Astrocyte of the hippocampus (primary cell): Measurements from ENCODE around the gene ADCK2.
"Not testable (repeated sequence)": the region's sequence is repeated elsewhere in the genome, so short reads cannot be mapped to it uniquely, and the experiment has no call there.

Source experiments
- DNase-seq: peaks from one replicate; pipeline ENCODE4 v3.0.0; 2011; ENCODE audit warnings: low read depth, low spot score

The ADCK2 gene, protein sequence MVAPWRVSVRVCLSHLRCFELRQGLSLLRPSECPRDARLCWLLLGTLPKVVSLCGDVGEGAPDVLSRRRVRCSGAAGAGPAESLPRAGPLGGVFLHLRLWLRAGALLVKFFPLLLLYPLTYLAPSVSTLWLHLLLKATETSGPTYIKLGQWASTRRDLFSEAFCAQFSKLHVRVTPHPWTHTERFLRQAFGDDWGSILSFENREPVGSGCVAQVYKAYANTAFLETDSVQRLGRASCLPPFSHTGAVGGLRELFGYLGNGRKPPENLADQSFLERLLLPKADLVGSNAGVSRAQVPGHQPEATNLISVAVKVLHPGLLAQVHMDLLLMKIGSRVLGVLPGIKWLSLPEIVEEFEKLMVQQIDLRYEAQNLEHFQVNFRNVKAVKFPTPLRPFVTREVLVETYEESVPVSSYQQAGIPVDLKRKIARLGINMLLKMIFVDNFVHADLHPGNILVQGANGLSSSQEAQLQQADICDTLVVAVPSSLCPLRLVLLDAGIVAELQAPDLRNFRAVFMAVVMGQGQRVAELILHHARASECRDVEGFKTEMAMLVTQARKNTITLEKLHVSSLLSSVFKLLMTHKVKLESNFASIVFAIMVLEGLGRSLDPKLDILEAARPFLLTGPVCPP

DNA sequence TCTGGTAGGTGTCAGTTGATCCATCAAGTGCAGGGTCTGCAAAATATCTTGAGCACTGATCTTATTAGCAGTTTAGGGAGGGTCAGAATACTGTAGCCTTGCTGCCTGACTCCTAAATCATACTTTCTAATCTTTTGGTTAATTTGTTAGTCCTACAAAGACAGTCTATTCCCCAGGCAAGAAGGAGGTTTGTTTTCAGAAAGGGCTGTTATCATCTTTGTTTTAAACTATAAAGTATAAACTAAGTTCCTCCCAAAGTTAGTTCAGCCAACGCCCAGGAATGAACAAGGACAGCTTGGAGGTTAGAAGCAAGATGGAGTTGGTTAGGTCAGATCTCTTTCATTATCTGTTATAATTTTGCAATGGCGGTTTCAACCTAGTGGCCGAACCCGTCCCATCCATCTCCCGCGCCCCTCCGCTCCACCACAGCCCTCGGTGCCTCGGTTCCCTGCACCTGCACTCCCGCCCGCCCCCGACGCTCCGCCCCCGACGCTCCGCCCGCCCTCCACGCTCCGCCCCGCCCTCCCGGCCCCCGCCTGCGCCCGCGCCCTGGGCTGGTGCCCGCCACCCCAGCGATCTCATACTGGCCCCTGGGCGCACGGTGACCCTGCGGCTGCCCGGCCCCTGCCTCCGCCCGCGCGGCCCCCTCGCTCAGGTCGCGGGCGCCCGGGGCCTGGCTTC, at the start of gene ADCK2:
Gene ADCK2, plus strand, starts transcription at position 564 of the 681 bp plus-strand sequence. CDS start 386 bp downstream, outside the sequence.
- no peak for DNase-seq

DNA sequence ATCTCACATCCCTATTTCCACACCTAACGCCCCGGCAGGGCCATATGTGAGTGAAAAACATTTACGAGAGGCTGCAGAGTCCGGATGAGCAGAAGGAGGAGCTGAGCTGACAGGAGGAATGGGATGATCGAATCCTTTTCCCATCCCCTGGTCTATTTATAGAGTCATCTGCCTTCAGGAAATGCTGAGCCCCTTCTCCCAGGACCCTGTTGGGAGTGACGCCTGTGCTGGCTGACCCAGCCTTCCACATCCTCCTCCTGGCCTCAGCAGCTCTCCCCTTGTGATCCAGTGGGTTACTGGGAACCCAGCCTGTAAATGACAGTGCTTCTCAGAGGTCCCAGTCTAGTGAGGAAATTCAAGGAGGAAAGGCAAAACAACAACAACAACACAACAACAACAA, 48.8 kb upstream of the ADCK2 start:
- no peak for DNase-seq

DNA sequence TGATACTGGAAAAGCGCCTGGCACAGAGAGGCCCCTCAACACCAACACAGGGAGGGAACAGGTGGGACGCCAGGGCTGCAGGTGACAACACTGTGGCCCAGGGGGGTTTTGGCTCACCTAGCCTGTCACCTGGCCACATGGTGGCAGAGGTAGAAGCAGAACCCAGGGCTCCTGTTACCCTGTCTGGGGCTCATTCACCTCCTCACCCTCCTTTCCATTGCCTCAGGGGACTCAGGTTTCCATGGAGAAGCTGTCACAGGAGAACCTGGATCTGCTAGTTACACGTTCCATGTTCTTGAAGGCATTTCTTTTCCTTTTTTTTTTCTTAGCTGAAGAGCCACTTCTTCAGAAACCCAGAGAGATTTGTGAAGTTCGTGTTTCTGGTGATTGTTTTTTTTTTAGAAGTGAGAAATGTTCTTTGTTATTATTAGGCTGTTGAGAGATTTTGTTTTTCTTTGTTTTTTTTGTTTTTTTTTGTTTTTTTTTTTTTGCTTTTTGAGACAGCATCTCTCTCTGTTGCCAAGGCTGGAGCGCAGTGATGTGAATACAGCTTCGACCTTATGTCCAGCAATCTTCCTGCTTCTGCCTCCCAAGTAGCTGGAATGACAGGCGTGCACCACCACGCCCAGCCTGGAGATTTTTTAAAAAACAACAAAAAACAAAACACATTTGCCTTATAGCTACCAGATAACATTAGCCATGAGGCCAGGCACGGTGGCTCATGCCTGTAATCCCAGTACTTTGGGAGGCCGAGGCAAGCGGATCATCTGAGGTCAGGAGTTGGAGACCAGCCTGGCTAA, 48.2 kb upstream of the ADCK2 start:
- no peak for DNase-seq

DNA sequence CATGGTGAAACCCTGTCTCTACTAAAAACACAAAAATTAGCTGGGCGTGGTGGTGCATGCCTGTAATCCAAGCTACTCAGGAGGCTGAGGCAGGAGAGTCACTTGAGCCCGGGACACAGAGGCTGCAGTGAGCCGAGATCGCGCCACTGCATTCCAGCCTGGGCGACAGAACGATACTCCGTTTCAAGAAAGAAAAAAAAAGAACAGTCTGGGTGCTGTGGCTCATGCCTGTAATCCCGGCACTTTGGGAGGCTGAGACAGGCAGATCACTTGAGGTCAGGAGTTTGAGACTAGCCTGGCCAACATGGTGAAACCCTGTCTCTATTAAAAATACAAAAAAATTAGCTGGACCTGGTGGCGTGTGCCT, 47.6 kb upstream of the ADCK2 start:
- not testable (repeated sequence) for DNase-seq

DNA sequence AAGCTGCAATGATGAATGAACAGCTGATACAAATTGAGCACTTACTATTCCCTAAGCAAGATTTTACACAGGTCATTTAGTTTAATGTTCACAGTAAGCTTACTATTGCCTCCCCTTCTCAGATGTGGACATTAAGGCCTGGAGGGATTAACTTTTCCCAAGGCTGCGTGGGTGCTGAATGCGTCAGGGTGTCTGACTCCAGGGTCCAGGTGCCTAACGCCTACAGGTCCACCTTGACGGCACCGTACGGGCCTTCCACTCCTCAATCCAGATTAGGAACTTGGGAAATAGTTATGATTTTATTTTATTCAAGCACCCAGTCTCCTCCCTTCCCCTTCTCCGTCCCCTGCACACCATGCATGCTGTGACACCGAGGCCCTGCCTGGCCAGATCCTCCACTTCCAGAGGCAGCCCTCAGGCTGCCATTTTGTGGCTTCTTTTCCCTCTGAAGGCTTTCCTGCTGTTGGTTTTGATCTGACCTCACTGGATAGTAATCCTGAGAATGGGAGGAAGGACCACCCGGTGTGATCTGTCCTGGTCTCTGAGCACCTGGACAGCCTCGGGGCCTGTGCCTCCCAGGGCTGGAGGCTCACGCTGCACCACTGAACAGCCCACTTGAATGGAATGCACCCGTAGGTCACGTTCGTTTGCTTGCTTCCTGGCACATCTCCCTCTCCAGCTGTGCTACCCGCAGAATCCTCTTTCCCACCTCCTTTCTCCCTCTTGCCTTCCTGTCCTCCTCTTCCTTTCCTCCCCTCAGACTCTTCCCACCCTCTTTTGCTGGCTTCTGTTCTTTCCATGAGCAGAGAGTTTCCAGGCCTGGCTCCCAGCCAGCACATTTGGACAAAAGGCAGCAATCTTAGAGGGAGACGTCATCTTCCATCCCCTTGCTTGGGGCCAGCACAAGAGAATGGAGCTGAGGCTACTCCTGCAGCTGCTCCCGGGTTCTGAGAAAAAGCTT, 46.6 kb upstream of the ADCK2 start:
- peak; percentile 97 for DNase-seq

DNA sequence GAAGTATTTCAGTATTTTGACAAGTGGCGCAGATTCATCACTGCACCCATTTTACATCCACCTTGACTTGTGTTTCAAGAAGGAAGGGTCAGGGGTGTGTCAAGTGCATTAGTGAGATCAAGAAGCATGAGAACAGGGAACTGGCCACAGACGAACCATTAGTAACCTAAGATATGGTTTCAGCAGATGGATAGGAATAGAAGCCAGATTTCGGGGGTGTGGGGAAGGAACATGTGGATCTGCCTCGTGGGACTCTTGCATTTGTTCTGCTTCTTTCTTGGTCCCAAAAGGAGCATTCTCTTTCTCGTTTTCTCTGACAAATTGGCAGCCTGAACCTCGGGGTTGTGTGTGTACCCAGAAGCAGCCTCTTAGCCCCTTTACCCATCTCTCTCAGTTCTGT, 41.7 kb upstream of the ADCK2 start:
- DNase-seq: no peak

DNA sequence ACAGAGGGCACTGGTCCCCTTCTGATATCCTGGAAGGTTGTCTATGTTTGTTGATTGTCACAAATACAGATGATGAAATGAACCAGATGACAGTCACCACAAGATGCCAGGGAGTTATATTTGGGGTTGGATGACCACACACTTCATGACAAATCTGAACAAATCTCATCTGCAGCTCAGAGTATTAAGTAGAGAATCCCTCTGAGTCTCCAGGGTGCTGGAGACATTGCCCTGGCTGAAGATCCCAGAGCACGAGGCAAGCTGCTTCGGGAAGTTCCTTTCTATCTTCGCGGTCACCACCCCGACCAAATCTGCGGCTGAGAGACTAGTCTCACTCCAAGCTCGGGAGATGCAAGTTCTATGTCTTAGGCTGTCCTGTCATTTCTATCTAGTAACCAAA, 41.1 kb upstream of the ADCK2 start:
- DNase-seq: no peak

DNA sequence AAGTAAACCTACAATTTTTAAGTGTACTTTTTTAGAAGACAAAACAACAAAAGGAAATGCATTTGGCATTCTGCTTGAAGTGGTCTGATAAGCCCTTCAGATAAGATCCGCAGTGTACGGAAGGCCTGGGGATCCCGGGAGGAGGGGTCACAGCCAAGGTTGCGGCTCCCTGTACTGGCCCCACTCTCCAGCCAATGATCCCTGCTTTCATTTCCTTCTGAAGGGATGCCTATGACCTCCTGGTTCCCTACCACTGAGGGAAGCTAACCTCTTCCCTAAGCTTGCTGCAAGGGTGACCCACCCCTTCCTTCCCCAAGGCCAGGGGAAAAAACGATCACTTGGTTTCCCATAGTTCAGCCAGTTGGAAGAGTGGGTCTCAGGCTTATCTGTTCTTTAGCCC, 37.4 kb upstream of the ADCK2 start:
- no peak for DNase-seq

DNA sequence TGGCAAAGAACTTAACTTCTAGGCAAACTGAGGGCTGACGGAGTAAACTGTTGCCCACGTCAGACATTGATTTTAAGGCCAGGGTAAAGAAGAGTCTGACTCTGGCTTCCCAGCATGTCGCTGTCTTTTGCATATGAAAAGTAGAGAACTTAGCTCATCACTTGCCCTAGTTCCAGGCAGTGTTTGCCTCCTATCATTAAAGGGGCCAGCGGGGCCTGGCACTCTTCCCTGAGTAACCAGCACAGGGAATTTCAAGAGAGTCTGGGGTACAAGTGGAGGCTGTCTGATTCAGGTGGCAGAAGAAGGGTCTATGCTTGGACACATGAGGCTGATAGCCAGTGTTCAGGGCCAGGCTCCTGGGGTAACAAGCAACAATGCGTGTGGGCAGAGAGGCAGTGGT, 36.9 kb upstream of the ADCK2 start:
- DNase-seq: no peak

DNA sequence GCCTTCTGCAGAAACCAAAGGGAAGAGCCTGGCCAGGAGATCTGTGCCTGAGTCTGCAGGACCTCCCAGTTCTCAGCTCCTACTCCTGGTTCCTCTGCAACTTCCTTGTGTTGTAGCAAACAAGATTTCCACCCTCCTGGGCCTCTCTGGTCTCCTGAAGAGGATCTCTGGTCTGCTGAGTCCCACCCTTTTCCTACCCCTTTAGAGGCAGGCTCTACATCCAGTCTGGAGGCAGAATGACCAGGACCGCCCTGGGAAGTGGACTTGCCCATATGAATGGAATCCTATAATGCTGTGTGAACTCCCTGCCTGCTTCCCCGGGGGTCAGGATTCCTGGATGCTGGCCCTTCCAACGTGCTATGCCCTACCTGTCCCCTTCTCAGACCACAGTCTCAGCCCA, 35.3 kb upstream of the ADCK2 start:
- DNase-seq: no peak

DNA sequence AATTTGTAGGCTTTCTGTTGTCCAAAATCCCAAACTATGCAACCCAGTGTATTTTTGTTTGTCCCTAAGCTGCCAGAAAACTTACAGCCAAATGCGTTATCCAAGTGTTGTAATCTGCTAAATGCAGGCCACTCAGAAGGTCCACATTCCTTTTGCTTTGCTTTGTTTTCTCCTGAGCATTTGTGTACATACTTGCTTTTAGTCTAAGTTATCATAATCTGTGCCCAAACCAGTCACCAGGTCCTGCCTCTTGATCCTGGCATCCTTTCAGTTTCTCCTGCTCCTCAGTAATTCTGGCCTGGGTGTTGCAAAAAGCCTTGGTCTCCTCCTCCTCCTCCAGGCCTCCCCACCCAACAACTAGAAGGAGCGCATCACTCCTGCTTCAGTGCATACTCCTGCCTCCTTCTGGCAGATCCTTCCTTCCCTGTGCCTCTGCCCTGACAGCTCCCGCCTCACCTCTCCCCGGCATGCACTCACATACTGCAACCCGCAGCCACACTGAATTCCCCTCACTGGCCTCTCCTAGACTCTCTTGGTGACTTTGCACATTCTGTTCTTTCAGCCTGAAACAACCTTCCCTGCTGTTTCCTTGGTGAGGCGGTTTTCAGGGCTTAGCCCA, 34.5 kb upstream of the ADCK2 start:
- peak; percentile 67 for DNase-seq

DNA sequence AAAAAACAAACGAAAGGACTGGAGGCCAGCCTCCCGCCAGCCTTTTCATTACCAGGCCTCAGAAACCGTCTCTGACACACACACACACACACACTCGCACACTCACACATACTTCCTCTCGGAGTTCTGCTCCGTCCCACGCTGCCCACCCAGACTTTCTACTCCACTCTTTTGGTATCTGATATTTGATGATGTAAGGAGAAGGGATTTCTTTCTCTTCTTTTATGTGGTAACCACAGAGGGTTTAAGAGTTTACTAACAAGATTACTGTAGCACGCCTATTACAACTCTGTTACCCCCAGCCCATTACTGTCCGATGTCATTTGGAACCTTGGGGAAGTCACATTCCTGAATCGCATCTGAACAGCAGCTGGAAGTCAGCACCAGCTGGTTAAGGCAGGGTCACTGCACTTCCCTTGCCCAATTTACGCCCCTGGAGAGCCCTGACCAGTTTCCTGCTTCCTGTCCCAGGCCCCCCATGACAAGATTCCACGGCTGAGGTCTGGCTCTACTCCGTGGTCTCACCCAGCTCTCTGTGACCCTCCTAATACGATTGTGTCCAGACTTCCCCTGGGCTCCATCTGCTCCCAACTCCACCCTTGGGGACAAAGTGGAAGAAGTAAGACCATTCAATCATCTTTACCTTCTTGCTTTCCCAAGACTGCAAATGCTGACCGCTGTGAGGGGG, 33.2 kb upstream of the ADCK2 start:
- peak; percentile 74 for DNase-seq

DNA sequence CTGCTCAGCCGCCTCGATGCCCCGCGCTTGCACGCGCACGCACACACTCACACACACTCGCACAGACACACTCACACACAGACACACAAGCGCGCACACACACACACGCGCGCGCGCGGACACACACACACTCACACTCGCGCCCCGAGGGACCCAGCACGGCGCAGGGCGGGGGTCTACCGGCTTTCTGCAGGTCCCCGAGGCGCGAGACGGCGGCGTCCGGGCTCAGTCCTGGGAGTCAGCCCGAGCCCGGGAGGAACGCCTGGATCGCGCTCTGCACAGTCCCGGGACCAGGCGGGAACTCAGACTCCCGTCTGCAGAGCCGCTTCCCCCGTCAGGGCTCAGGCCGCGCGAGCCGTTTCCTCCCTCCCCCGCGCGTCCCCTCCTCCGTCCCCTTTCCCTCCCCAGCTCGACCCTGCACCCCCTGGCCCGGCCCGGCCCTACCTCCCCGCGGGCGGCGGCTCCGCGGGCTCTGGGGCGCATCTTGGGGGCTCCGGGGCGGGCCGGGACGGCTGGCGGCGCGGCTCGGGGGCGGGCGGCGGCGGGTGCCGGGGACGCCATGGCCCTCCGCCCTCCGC, 32.6 kb upstream of the ADCK2 start:
- DNase-seq: peak; percentile 76

DNA sequence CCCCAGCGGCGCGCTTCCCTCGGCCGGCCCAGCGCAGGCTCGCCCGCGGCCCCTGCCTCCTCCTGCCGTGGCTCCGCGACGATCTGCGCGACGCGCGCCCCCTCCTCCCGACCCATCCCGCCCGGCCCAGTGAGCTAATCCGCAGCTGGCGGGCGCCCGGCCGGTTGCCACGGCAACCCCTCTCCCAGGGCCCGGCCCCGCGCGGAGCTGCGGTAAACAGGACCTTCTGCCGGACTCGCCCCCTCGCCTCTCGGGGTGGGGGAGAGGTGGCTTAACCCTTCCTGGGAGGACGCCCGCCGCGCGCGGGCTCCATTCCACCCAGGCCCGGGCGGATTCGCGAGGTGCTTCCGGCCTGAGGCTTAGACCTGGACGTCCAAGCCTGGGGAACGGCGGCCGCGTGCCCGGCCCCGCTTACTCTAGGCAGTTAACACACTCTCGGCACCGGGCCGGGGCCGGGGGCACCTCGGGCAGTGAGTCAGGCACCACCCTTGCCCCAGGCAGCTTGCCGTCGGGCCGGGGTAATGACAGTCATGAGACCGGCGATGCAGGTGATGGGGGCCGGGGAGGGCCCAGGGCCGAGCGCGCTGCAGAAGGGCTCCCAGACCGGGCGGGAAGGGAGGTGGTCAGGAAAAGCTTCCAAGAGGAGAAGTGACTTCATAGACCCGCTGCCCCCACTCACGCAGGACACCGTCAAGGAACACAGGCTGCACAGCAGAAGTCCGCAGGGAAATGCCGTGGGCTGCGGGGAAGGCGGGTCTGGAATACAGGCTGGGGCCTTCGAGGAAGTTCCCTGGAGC, 31.8 kb upstream of the ADCK2 start, which contains the start of gene DENND2A:
Gene DENND2A, minus strand, starts transcription at position 87 of the 797 bp plus-strand sequence. CDS start 38,416 bp downstream, outside the sequence.
- peak; percentile 88 for DNase-seq

DNA sequence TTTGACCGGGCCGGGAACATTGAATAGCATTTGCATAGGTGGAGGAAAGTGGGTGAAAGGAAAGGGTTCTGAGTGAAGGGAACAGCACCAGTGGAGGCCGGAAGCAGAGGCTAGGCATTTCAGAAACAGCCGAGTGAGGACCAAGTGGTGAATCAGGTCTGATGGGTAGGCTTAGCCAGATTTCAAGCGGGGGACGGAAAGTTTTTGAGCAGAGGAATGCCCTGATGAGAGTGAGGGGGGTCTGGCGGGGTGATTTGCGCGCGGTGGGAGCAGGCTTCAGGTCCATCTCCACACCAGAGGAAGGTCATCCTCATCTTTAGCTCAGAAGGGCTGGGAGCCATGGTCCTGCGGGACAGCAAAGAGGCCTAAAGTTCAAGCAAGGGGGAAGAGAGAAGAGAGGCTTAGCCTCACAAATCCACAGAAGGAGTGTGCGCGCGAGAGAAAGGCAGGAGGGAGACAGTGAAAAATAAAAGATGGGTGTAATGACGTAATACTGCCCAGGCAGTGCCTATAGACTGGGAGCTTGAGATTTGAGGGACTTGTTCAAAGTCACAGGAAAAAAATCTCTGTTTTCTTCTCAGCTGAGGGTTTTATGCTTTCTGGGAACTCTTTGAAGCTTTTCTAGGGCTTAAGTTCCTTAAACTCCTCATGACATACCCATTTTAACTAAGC, 31.1 kb upstream of the ADCK2 start:
- no peak for DNase-seq

DNA sequence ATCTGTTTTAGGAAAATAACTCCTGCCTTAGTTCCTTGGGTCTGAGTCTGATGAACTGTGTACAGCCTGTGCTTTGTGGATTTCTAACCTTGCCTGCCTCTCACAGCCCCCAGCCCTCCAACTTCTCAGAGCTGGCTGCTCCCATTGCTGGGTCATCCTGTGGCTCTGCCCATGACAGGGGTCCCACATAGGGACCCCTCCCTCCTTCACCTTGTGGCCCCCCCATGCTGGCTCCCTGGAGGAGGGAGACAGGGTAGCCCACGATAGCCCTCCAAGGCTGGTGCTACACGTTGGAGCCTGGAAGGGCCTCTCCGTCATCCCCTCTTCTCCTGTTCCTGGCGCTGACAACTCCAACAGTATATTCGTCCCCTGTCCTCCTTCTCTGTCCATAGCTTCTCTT, 29.3 kb upstream of the ADCK2 start:
- no peak for DNase-seq

DNA sequence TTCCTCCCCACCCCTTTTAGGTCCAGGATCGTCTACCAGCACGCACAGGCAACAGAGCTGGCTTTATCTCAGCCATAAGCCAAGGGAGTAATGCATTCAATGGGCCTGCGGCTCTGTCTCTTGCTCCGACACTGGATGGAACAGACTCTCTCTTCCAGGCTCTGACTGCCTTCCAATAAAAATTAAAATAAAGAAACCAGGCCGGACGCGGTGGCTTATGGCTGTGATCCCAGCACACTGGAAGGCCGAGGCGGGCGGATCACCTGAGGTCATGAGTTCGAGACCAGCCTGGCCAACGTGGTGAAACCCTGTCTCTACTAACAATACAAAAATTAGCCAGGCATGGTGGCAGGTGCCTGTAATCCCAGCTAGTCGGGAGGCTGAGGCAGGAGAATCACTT, 28.0 kb upstream of the ADCK2 start:
- not testable (repeated sequence) for DNase-seq
